Activated naive CD8-positive, alpha-beta T cell treated with anti-CD3 and anti-CD28 coated beads for 36 hours (primary cell): ENCODE results near the gene RBP5. TPM values are rescaled to one million over a fixed set of nuclear protein-coding genes. Genes with fewer than 3 reads are reported as not detected.

Source experiments
- DNase-seq: peaks from one replicate; pipeline ENCODE4 v3.0.0; 2021
- H3K27ac Mint-ChIP-seq: one replicate; pipeline ENCODE4 v1.8.0; 2022; ENCODE audit warnings: mild to moderate bottlenecking, moderate library complexity, mixed read lengths
- H3K27me3 Mint-ChIP-seq: one replicate; pipeline ENCODE4 v1.8.0; 2022; ENCODE audit warnings: mild to moderate bottlenecking, mixed read lengths
- H3K36me3 Mint-ChIP-seq: one replicate; pipeline ENCODE4 v1.8.0; 2021; ENCODE audit warnings: mild to moderate bottlenecking, mixed read lengths
- H3K4me1 Mint-ChIP-seq: one replicate; pipeline ENCODE4 v1.8.0; 2021; ENCODE audit warnings: mixed read lengths
- H3K4me3 Mint-ChIP-seq: one replicate; pipeline ENCODE4 v1.8.0; 2022; ENCODE audit warnings: mild to moderate bottlenecking, moderate library complexity, mixed read lengths
- H3K9me3 Mint-ChIP-seq: one replicate; pipeline ENCODE4 v1.8.0; 2022; ENCODE audit warnings: mixed read lengths
- total RNA-seq, 2 experiments: library from RNA; stranded (reverse); gene quantifications; one replicate each; pipeline ENCODE4 v1.2.3, GENCODE V29; 2021

The RBP5 gene
- total RNA-seq: not detected

GRCh38 chr12:7128681-7129286, at the start of gene RBP5:
TSS of gene RBP5 (minus strand) at chr12:7128889. CDS start at chr12:7128775, 114 bp downstream.
- Mint-ChIP-seq H3K27ac (no peak within 1 kb of the TSS), H3K4me1 (peaks cover 20% of the 10 kb centered on the region), H3K4me3 (peak within 1 kb of the TSS; percentile 89)

DNA sequence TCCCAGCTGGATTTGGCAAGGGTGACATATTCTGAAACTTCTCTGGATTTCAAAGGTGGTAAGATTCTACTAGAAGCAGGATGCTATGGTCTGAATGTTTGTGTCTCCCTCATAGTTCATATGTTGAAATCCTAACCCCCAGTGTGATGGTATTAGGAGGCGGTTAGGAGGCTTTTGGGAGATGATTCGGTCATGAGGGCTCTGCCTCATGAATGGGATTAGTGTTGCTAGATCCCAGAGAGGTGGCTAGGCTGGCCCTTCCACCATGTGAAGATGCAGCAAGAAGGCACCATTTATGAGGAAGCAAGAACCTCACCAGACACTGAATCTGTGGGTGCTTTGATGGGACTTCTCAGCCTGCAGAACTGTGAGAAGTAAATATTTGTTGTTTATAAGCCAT, 49.8 kb upstream of the RBP5 start:
- no peak overlapping the region for H3K27ac Mint-ChIP-seq
- peaks cover 2% of the 10 kb centered on the region for H3K9me3 Mint-ChIP-seq
- no peak for DNase-seq
- H3K4me1 Mint-ChIP-seq: no peaks in the 10 kb centered on the region
- H3K4me3 Mint-ChIP-seq: no peak overlapping the region
- peaks cover 31% of the 10 kb centered on the region for H3K27me3 Mint-ChIP-seq
- H3K36me3 Mint-ChIP-seq: no peaks in the 10 kb centered on the region

More at GRCh38 chr12:7128681-7129286, at the start of gene RBP5:
- Mint-ChIP-seq H3K36me3 (peaks cover 4% of the 10 kb centered on the region), H3K27me3 (no peaks in the 10 kb centered on the region), H3K9me3 (no peaks in the 10 kb centered on the region)
- DNase-seq: no peak

DNA sequence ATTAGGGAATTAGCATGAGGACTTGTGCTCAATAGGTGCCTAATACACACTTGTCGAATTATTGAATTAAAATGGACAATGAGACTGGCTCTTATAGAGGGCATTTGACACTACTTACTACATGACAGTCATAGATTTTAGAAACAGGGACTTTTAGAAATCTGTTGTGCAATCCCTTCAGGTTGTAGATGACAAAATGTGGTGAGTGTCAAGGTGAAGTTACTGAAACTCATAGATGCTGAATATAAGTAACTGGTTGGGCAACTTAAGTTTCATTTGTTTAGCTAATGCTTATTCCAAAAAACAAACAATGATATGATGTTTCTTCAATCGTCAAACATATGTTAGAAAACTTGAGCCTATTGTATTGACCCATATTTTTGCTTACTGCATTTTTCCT, 47.9 kb upstream of the RBP5 start:
- H3K36me3 Mint-ChIP-seq: no peaks in the 10 kb centered on the region
- H3K9me3 Mint-ChIP-seq: peaks cover 6% of the 10 kb centered on the region
- H3K4me1 Mint-ChIP-seq: no peaks in the 10 kb centered on the region
- DNase-seq: no peak
- no peak overlapping the region for H3K4me3 Mint-ChIP-seq
- H3K27me3 Mint-ChIP-seq: peaks cover 35% of the 10 kb centered on the region
- H3K27ac Mint-ChIP-seq: no peak overlapping the region

GRCh38 chr12:7175493-7175892, 46.8 kb upstream of the RBP5 start:
- Mint-ChIP-seq H3K27ac (no peak overlapping the region), H3K27me3 (peaks cover 37% of the 10 kb centered on the region), H3K4me1 (no peaks in the 10 kb centered on the region), H3K4me3 (no peak overlapping the region), H3K9me3 (peaks cover 14% of the 10 kb centered on the region), H3K36me3 (peaks cover 1% of the 10 kb centered on the region)
- no peak for DNase-seq

DNA sequence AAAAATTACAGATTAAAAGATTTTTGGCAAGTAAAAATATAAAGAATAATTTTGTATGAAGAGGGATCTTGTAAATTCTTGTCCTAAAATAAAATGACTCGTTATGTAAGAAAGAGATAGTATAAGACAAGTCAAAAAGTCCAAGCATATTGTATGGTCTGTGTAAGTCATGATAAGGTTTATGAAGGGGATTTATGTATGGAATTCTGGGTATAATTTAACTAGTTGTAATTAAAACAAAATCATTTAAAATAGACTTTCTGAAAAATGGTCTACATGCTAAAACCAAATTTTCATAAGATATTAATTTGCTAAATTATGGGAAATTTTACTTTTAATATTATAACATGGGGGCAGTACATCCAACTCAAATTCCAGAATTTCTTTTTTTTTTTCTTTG, 43.2 kb upstream of the RBP5 start:
- H3K36me3 Mint-ChIP-seq: peaks cover 5% of the 10 kb centered on the region
- H3K4me1 Mint-ChIP-seq: no peaks in the 10 kb centered on the region
- H3K9me3 Mint-ChIP-seq: peaks cover 28% of the 10 kb centered on the region
- H3K4me3 Mint-ChIP-seq: no peak overlapping the region
- peaks cover 34% of the 10 kb centered on the region for H3K27me3 Mint-ChIP-seq
- DNase-seq: no peak
- H3K27ac Mint-ChIP-seq: no peak overlapping the region

DNA sequence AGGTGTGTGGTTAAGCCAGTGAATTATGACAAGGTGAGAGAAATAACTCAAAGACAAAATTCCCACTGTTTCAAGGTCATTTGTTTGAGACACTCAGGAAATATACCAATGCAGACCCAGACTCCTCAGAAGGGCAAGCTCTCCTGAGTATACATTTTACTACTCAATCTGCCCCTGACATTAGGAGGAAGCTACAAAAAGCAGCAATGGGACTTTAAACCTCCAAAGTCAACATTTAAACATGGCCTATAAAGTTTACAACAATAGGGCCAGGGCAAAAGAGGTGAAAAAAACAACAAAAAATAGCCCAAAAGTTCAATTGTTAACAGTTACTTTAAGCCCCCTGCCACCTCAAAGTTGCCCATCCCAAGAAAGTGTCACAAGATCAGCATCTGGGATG, 41.3 kb upstream of the RBP5 start:
- H3K4me1 Mint-ChIP-seq: no peaks in the 10 kb centered on the region
- no peak overlapping the region for H3K27ac Mint-ChIP-seq
- peaks cover 5% of the 10 kb centered on the region for H3K36me3 Mint-ChIP-seq
- DNase-seq: no peak
- no peak overlapping the region for H3K4me3 Mint-ChIP-seq
- peaks cover 31% of the 10 kb centered on the region for H3K27me3 Mint-ChIP-seq
- H3K9me3 Mint-ChIP-seq: peaks cover 26% of the 10 kb centered on the region

DNA sequence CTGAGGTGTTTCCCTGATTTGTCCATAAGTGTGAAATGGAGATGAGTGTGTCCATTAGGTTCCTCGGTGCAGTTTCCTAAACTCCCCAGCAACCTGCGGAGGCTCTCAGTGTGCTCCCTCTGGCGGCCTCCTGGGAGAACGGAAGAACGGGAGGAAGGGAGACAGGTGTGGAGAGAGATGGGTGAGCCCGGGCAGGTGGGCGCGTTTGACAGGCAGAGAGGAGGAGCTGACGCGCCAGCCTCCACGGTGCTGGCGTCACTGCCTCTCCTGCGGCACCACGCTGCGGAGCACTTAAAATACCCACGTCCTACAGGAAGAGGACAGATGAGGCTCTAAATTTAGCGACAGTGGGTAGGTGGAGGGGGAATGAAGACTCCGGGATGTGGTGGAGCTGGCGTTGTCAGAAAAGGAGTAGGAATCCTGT, 34.0 kb upstream of the RBP5 start:
- peak; percentile 40 for DNase-seq
- Mint-ChIP-seq H3K27me3 (peaks cover 18% of the 10 kb centered on the region), H3K36me3 (no peaks in the 10 kb centered on the region), H3K9me3 (peaks cover 4% of the 10 kb centered on the region), H3K4me3 (peak overlapping the region; percentile 40), H3K4me1 (peaks cover 5% of the 10 kb centered on the region), H3K27ac (no peak overlapping the region)

DNA sequence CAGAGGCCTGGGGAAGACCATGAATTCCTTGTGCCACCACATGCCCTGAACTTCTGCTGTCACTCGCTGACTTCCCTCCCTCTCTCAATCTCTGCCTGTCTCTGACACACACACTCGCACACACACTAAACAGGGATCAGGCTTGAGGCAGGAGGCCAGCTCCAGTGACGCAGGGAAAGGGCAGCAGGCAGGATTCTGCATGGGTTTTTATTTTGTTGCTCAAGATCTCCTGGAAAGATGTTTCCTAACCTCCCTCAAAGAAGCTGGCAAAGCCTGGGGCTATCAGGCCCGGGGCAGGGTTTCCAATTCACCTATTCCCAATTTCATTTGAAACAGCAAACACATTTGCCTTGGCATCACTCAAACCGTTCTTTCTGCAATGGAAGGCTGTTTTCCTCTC, 33.1 kb upstream of the RBP5 start:
- H3K4me3 Mint-ChIP-seq: no peak overlapping the region
- H3K27ac Mint-ChIP-seq: no peak overlapping the region
- peaks cover 5% of the 10 kb centered on the region for H3K4me1 Mint-ChIP-seq
- H3K9me3 Mint-ChIP-seq: no peaks in the 10 kb centered on the region
- no peak for DNase-seq
- H3K36me3 Mint-ChIP-seq: no peaks in the 10 kb centered on the region
- peaks cover 18% of the 10 kb centered on the region for H3K27me3 Mint-ChIP-seq

GRCh38 chr12:7161327-7161726, 32.6 kb upstream of the RBP5 start:
- no peak overlapping the region for H3K27ac Mint-ChIP-seq
- H3K4me1 Mint-ChIP-seq: peaks cover 5% of the 10 kb centered on the region
- H3K27me3 Mint-ChIP-seq: peaks cover 14% of the 10 kb centered on the region
- no peak for DNase-seq
- H3K4me3 Mint-ChIP-seq: no peak overlapping the region
- no peaks in the 10 kb centered on the region for H3K36me3 Mint-ChIP-seq
- H3K9me3 Mint-ChIP-seq: no peaks in the 10 kb centered on the region

GRCh38 chr12:7160183-7160582, 31.5 kb upstream of the RBP5 start:
- Mint-ChIP-seq H3K9me3 (no peaks in the 10 kb centered on the region), H3K4me1 (peaks cover 5% of the 10 kb centered on the region), H3K27me3 (peaks cover 10% of the 10 kb centered on the region), H3K36me3 (no peaks in the 10 kb centered on the region), H3K4me3 (no peak overlapping the region), H3K27ac (no peak overlapping the region)
- DNase-seq: no peak

DNA sequence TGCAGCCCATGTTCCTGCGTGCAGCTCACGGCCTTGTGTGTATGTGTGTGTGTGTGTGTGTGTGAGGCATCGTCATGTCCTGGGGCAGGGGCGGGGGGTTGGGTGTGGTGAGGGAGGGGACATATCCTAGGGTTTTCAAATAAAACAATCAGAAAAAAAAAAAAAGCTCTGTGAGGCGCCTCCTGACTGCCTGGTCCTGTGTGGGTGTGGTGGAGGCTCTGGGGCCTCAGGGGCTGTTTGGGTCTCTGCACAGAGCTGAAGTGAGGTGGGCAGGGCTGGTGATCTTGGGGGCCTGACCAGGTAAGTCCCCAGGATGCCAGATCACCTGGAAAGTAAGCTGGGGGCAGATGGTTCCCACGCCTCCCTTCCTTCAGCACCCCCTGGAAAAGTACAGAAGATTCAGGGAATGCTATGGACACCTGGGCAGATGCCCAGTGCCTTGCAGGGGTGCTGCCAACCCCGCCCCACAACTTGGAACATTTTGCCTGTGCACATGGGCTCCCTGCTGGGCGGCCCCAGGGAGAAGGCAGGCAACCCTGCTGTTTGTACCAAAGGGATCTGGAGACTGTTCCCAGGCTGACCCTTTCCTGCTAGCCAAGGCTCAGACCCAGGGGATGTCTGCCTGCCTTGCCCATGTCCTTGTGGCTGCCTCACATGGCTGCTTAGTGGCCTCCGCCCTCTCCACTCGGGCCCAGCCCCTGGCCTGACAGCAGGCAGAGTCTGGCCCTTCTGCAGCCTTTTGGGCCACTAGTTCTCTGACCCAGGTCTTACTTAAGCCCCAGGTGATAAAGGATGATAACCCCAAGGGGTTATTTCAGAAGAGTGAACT, 30.3 kb upstream of the RBP5 start:
- Mint-ChIP-seq H3K9me3 (no peaks in the 10 kb centered on the region), H3K4me1 (peaks cover 5% of the 10 kb centered on the region), H3K27me3 (peaks cover 9% of the 10 kb centered on the region), H3K27ac (no peak overlapping the region), H3K4me3 (no peak overlapping the region), H3K36me3 (no peaks in the 10 kb centered on the region)
- DNase-seq: no peak

DNA sequence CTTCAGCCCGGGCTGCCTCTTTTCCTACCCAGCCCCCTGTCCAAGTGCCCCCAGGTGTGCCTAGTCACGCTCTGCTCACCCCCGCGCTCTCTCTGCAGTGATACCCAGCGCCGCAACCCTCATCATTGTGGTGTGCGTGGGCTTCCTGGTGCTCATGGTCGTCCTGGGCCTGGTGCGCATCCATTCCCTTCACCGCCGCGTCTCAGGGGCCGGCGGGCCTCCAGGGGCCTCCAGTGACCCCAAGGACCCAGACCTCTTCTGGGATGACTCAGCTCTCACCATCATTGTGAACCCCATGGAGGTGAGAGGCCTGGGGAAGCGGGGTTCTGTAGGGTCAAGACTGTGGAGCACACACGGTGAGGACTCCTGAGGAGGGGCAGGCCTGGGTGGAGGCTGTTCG, 28.7 kb upstream of the RBP5 start:
- Mint-ChIP-seq H3K4me1 (no peaks in the 10 kb centered on the region), H3K4me3 (no peak overlapping the region), H3K27me3 (peaks cover under 1% of the 10 kb centered on the region), H3K9me3 (no peaks in the 10 kb centered on the region), H3K27ac (no peak overlapping the region), H3K36me3 (no peaks in the 10 kb centered on the region)
- no peak for DNase-seq

DNA sequence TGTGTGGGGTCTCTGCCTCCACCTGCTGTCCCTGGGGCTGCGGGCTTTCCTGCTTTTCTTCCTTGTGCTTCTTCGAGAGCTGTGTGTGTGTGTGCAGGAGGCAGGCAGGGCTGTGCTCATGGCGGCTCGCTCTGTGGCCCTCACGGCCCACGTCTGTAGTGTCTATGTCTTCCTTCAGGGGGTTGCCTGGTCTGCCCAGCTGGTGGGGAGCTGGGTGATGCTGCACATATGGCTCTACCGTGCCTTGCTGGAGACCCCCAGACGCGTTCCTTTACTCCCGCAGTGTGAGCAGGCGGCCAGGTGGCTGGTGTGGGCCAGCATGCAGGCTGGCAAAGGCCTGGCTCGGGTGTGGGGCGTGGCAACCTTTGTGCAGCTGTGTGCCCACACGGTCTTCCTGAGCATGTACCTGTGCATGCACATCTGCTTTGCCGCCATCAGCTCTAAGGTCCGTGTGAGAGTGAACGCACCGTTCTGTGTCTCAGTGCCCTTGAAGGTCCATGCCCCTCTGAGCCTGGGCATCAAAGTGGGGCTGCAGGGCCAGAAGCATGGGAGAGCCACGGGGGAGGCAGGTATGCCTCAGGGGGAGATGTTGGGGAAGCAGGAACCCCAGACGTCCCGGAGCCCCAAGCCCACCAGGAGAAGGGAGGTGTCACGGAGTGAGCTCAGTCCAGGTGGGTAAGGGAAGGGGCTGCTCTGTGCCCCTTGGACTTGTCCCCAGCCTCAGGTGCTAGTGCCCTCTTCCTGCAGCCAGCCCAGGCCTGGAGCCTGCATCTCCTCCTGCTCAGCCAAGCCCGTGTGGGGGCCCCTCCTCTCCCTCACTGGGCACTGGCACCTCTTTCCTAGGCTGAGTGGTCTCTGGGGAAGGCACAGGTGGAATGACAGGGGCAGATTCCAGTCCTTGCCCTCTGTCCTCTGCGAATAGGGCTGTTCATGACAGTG, 27.8 kb upstream of the RBP5 start:
- no peaks in the 10 kb centered on the region for H3K36me3 Mint-ChIP-seq
- no peak overlapping the region for H3K4me3 Mint-ChIP-seq
- H3K4me1 Mint-ChIP-seq: no peaks in the 10 kb centered on the region
- DNase-seq: no peak
- H3K9me3 Mint-ChIP-seq: no peaks in the 10 kb centered on the region
- no peak overlapping the region for H3K27ac Mint-ChIP-seq
- no peaks in the 10 kb centered on the region for H3K27me3 Mint-ChIP-seq

GRCh38 chr12:7155471-7156034, 26.9 kb upstream of the RBP5 start:
- DNase-seq: no peak
- Mint-ChIP-seq H3K27ac (no peak overlapping the region), H3K4me3 (no peak overlapping the region), H3K4me1 (no peaks in the 10 kb centered on the region), H3K36me3 (no peaks in the 10 kb centered on the region), H3K27me3 (no peaks in the 10 kb centered on the region), H3K9me3 (no peaks in the 10 kb centered on the region)
